Measurements from ENCODE around the gene SEZ6L2. TPM values are rescaled to one million over a fixed set of nuclear protein-coding genes. Genes with fewer than 3 reads are reported as not detected.

The SEZ6L2 gene
- total and polyA plus RNA-seq, 9 of the 15 experiments (the other 6 are each of a cell fraction or from before 2014, with no cell fraction given): 0.10 to 2.1 (median 0.72) TPM

DNA sequence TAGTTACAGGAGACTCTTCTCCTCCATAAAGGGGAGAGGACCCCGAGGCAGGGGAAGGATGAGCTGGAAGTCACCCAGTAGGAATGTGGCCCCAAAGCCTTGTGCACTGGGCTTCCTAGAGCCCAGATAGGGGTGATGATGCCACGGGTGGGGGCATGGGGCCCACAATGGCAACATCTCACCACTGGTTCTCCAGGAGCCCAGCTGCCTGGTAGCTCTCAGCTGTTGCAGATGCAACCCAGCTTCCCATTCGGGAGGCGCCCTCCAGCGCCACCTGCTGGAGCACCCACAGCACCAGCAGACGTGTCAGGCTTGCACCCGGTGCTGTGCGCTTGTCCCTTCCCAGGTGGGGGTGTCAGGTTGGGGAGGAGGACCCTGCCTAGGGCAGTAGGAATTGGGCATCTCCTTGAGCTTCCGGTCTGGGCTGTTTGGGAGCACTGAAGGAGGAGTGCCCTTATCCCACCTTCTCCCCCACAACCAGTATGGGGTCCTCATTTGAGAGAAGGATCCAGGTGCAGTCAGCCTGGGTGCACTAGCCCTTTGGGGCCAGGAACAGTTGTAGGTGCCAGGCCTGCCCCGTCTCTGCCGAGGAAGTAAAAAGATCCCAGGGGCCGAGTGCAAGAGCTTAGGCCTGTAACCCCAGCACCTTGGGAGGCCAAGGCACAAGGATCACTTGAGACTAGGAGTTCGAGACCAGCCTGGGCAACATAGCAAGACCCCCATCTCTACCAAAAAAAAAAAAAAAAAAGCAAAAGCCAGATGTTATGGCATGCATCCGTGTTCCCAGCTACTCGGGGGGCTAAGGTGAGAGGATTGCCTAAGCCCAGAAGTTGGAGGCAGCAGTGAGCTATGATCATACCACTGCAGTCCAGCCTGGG, 50.7 kb downstream of the SEZ6L2 start (continued):
- TF ChIP-seq, protein P1, sequence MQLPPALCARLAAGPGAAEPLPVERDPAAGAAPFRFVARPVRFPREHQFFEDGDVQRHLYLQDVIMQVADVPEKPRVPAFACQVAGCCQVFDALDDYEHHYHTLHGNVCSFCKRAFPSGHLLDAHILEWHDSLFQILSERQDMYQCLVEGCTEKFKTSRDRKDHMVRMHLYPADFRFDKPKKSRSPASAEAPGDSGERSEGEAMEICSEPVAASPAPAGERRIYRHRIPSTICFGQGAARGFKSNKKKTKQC (CRISPR knock-in tag; IDR thresholded peaks at IDR 0.05): 0 out of 2 replicates have a peak, but pooled peaks have one; percentile 29
- TF ChIP-seq RB1 (IDR thresholded peaks at IDR 0.05; ENCODE audit: low read depth) (peak; percentile 73), ZBTB7A (IDR thresholded peaks at IDR 0.05; ENCODE audit: borderline replicate concordance, control insufficient read depth, low read depth, low read length) (0 out of 2 replicates have a peak, but pooled peaks have one; percentile 10), BHLHE40 (IDR thresholded peaks at IDR 0.05; ENCODE audit: low read length) (peak; percentile 40; the same call in 1 of the 2 replicates), ZNF695 (CRISPR knock-in tag; IDR thresholded peaks at IDR 0.05) (no peak), ZNF707 (CRISPR knock-in tag; conservative IDR thresholded peaks at IDR 0.05) (no peak), SPI1 (IDR thresholded peaks at IDR 0.05; ENCODE audit: borderline replicate concordance, low read depth, low read length) (no peak), ZNF121 (CRISPR knock-in tag; conservative IDR thresholded peaks at IDR 0.05) (peak; percentile 56; the same call in 1 of the 2 replicates), CREM (IDR thresholded peaks at IDR 0.05; ENCODE audit: low read depth) (peak; percentile 69), HNRNPH1 (optimal IDR thresholded peaks at IDR 0.05; ENCODE audit: low read depth, low read length) (no peak), ZNF347 (CRISPR knock-in tag; IDR thresholded peaks at IDR 0.05; ENCODE audit: low read depth) (no peak), CBX1 (IDR thresholded peaks at IDR 0.05; ENCODE audit: low read depth) (0 out of 2 replicates have a peak, but pooled peaks have one; percentile 43), ATF7 (IDR thresholded peaks at IDR 0.05) (peak; percentile 25; the same call in 1 of the 2 replicates), GABPB1 (CRISPR knock-in tag; IDR thresholded peaks at IDR 0.05) (peak; percentile 36; the same call in 1 of the 2 replicates), SMC3 (conservative IDR thresholded peaks at IDR 0.05; ENCODE audit: insufficient read depth, low read depth, low read length) (peak; percentile 80), YY1 (IDR thresholded peaks at IDR 0.05; ENCODE audit: borderline replicate concordance in 1 of 3, control insufficient read depth in 1 of 3, extremely low read depth in 1 of 3, insufficient read depth in 3 of 3, insufficient read length in 1 of 3, insufficient replicate concordance in 2 of 3, low read depth in 1 of 3, low read length in 2 of 3) (peak in 1 of 3 experiments; percentile 20), ZNF384 (IDR thresholded peaks at IDR 0.05; ENCODE audit: low read depth, low read length) (peak; percentile 40; the same call in 1 of the 2 replicates), MAZ (CRISPR knock-in tag; conservative IDR thresholded peaks at IDR 0.05 in 1 of 2, IDR thresholded peaks at IDR 0.05 in 1 of 2) (peak; percentile 33 to 67; a peak in 1 of 4 replicates), XRCC5 (IDR thresholded peaks at IDR 0.05; ENCODE audit: low read depth, low read length) (0 out of 2 replicates have a peak, but pooled peaks have one; percentile 39)
- TF ChIP-seq, protein P2, sequence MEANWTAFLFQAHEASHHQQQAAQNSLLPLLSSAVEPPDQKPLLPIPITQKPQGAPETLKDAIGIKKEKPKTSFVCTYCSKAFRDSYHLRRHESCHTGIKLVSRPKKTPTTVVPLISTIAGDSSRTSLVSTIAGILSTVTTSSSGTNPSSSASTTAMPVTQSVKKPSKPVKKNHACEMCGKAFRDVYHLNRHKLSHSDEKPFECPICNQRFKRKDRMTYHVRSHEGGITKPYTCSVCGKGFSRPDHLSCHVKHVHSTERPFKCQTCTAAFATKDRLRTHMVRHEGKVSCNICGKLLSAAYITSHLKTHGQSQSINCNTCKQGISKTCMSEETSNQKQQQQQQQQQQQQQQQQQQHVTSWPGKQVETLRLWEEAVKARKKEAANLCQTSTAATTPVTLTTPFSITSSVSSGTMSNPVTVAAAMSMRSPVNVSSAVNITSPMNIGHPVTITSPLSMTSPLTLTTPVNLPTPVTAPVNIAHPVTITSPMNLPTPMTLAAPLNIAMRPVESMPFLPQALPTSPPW (CRISPR knock-in tag; IDR thresholded peaks at IDR 0.05): peak; percentile 15; the same call in 1 of the 2 replicates
- TF ChIP-seq, protein P3, sequence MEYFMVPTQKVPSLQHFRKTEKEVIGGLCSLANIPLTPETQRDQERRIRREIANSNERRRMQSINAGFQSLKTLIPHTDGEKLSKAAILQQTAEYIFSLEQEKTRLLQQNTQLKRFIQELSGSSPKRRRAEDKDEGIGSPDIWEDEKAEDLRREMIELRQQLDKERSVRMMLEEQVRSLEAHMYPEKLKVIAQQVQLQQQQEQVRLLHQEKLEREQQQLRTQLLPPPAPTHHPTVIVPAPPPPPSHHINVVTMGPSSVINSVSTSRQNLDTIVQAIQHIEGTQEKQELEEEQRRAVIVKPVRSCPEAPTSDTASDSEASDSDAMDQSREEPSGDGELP (CRISPR knock-in tag; IDR thresholded peaks at IDR 0.05; ENCODE audit: borderline replicate concordance): peak; percentile 97
- TF ChIP-seq, protein P4, sequence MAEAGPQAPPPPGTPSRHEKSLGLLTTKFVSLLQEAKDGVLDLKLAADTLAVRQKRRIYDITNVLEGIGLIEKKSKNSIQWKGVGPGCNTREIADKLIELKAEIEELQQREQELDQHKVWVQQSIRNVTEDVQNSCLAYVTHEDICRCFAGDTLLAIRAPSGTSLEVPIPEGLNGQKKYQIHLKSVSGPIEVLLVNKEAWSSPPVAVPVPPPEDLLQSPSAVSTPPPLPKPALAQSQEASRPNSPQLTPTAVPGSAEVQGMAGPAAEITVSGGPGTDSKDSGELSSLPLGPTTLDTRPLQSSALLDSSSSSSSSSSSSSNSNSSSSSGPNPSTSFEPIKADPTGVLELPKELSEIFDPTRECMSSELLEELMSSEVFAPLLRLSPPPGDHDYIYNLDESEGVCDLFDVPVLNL (CRISPR knock-in tag; IDR thresholded peaks at IDR 0.05; ENCODE audit: low read depth): 0 out of 2 replicates have a peak, but pooled peaks have one; percentile 11

All from K562 (cell line).